Medulla oblongata (tissue), 1 donor: Measurements from ENCODE around the gene TBXAS1.

Experiments used
- DNase-seq: peaks from one replicate; pipeline ENCODE4 v3.0.0-alpha.2; 2015; ENCODE audit errors: extremely low spot score

TBXAS1 gene

GRCh38 chr7:140000666-140001268, 171.7 kb downstream of the TBXAS1 start:
- no peak for DNase-seq

- DNase-seq: peak; percentile 69
Observed at GRCh38 chr7:140003913-140004382, 174.9 kb downstream of the TBXAS1 start.

- DNase-seq: no peak
Observed at GRCh38 chr7:140004672-140005071, 175.6 kb downstream of the TBXAS1 start.

- no peak for DNase-seq
Observed at GRCh38 chr7:140005341-140005740, 176.3 kb downstream of the TBXAS1 start.

GRCh38 chr7:140005754-140006503, 176.9 kb downstream of the TBXAS1 start:
- DNase-seq: no peak

- no peak for DNase-seq
Observed at GRCh38 chr7:140006600-140006999, 177.5 kb downstream of the TBXAS1 start.

GRCh38 chr7:140007051-140007690, 178.1 kb downstream of the TBXAS1 start:
- no peak for DNase-seq

- no peak for DNase-seq
Observed at GRCh38 chr7:140008755-140009610, 179.9 kb downstream of the TBXAS1 start.

GRCh38 chr7:140009735-140010134, 180.7 kb downstream of the TBXAS1 start:
- no peak for DNase-seq

GRCh38 chr7:140010194-140010895, 181.3 kb downstream of the TBXAS1 start:
- DNase-seq: no peak

GRCh38 chr7:140013676-140014075, 184.6 kb downstream of the TBXAS1 start:
- DNase-seq: no peak

GRCh38 chr7:140014123-140014522, 185.1 kb downstream of the TBXAS1 start:
- DNase-seq: no peak

- no peak for DNase-seq
Observed at GRCh38 chr7:140015471-140015970, 186.5 kb downstream of the TBXAS1 start.

- DNase-seq: no peak
Observed at GRCh38 chr7:140016540-140016939, 187.5 kb downstream of the TBXAS1 start.

- no peak for DNase-seq
Observed at GRCh38 chr7:140017034-140017433, 188.0 kb downstream of the TBXAS1 start.

- DNase-seq: no peak
Observed at GRCh38 chr7:140017543-140017942, 188.5 kb downstream of the TBXAS1 start.

GRCh38 chr7:140018125-140019043, 189.3 kb downstream of the TBXAS1 start:
- DNase-seq: no peak

GRCh38 chr7:140019172-140019571, 190.1 kb downstream of the TBXAS1 start:
- no peak for DNase-seq

- DNase-seq: no peak
Observed at GRCh38 chr7:140019606-140020005, 190.5 kb downstream of the TBXAS1 start.

GRCh38 chr7:140021603-140022002, 192.5 kb downstream of the TBXAS1 start:
- DNase-seq: no peak
